ENCODE results near the gene AXDND1.

Gene AXDND1

DNA sequence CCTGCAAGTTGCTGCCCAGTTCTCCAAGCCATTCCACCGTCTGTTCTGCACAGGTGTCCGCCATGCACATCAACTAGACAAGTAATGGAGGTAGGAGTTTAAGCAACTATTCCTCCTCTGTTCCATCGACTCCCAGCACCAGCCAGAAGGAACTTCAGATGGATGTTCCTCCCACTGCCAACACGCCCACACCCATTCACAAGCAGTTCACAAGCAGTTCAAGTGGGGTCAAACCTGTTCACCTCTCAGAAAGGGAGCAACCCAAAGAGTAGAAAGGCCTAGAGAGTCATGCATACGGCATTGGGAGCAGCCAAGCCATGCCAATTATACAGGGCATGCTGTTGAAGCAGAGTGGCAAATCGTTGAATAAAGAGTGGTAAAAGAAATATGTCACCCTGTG is 221.6 kb downstream of the AXDND1 start:
- no peak for DNase-seq

DNA sequence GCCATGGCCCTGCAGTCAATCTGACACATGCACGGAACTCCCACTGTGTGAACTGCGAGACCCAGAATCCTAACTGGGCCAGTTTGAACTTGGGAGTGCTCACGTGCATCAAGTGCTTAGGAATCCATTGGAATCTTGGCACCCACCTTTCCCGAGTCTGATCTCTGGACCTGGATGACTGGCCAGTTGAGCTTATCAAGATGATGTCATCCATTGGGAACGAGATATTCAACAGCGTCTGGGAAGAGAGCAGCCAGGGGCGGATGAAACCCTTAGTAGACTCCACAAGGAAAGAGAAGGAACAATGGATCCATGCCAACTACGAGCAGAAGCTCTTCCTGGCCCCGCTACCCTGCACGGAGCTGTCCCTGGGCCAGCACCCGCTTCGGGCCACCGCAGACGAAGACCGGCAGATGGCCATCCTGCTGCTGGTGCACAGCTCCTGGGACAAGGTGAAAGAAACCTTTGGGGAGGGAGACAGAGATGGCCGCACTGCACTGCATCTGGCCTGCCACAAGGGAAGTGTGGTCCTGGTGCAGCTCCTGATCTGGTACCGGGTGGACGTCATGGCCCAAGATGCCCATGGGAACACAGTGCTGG is 222.8 kb downstream of the AXDND1 start:
- no peak for DNase-seq

DNA sequence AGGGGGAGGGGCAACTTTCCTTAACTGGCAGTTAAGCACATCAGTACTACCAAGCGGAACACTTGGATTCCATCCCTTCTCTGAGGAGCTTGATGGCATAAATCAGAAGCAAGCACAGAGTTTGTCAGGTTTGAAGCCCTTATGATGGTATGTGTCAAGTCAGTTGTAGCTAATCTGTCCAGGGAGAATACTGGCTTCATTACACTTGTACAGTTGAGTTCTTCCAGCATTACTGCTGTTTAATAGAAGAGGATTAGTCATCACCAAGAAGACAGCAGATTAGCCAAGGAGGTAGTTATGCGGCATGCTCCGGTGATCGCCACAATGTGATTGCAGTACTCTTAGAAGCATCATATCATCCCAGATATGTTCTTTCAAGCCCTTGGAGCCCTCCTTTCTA is 223.7 kb downstream of the AXDND1 start:
- no peak for DNase-seq

- DNase-seq, result no peak
Measured at GRCh38 chr1:179590671-179591070, 224.9 kb downstream of the AXDND1 start.

DNA sequence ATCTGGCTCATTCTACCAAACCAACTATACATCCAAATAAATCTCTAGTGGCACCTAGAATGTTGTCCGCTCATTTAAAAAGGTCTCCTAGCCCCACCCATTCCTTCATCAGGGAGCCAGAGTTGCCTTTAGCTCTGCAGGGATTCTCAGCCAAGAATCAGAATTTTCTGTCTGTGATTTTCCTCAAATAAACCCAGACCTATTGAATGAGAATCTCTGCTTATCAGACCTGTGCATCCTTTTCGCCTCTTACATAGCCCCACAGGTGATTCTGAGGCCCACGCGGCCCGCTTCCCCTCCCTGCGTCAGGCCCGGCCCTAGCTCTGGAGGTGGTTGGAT is 225.5 kb downstream of the AXDND1 start:
- DNase-seq, result no peak

DNA sequence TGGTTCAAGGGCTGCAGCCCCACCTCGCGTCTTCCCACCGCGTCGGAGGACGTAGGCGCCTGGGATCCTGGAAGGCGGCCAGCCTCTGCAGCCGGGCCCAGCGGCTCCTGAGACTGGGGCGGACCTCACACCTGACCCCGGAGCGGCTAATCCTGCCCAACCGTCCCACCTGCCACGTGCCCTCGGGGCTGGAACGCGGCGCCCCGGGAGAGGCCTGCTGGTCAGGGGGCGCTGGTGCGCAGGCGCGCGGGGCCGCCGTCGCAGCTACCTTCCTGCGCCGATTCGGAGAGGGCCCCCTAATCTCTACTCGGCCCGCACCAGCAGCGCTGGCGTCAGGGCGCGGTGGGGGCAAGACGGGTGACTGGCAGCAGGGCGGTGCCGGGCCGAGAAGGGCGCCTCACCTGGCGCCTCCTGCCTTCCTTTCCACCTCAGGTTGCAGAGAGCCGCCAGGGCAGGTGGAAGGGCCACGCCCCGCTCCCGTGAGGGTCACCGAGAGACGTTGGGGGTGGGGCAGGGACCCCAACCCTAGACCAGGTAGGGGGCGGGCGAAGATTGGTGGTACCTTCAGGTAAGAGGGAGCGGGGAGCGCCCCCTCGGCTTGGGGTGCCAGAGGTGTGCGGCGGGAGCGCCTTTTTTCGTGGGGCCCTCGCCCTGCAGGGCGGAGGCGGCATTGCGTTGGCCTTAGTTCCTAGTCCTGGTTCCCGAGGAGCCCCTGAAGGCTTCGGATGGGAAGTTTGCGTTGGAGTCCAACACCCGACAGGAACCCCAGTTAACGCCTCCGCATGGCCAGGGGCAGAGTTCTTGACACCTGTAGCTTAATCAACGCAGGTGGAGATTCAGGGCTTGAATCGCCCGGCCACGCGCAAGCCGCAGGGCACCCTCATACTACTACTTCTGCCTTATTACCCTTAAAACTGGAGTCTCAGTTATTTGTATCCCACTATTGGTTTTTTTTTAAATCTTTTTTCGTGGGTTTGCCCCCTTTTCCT is 226.1 kb downstream of the AXDND1 start, which contains the start of gene TDRD5:
TDRD5 (plus strand) TSS at position 241 of the 989 bp plus-strand sequence. CDS start 784 bp downstream, outside the sequence.
- no peak for DNase-seq

DNA sequence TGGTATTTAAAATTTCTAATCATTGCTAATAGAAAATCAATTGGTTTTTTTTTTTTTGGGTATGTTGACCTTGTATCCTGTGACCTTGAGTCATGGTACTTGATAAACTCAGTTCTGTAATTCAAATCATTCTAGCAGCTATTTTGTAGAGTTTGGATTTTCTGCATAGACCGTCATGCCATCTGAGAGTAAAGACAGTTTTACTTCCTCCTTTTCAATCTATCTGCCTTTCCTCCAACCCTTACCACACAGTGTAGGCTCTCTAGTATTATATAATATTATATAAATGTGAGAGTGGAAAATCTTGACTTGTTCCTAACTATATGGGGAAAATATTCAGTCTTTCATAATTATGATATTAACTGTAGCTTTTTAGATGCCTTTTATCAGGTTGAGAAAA is 232.9 kb downstream of the AXDND1 start:
- DNase-seq, result no peak

DNA sequence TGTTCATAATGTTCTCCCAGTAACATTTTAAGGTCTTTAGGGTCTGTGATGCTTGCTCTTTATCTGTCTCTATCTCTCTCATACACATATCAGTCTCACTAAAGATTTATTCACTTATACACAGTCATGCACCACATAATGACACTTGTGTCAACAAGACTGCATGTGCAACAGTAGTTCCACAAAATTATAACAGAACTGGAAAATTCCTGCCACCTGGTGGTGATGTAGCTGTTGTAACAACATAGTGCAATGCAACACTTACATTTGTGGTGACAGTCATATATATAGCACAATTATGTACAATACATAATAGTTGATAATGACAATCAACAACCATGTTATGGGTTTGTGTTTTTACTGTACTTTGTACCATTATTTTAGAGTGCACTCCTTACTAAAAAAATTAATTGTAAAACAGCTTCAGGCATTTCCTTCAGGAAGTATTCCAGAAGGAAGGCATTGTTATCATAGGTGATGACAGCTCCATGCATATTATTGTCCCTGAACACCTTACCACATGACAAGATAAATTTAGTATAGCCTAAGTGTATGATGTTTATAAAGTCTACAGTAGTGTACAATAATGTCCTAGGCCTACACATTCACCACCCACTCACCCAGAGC is 234.0 kb downstream of the AXDND1 start:
- DNase-seq, result peak; percentile 1

DNA sequence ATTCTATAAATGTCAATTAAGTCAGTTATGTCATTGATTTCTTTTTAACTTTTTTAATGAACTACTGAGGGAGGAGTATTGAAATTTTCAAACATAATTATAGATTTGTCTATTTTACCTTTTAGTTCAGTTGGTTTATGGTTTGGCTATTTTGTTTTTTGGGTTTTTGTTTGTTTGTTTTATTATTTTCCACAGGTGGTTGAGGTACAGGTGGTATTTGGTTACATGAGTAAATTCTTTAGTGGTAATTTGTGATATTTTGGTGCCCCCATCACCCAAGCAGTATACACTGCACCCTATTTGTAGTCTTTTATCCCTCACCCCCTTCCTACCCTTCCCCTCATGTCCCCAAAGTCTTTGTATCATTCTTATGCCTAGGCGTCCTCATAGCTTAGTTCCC is 235.3 kb downstream of the AXDND1 start:
- DNase-seq, result no peak
